GM23338 (cell line): Measurements from ENCODE around the gene MLNR.

Source experiments
- CTCF ChIP-seq, 2 experiments: fragments of 200-600 bp in 1 of 2; sonication (generic) in 1 of 2; conservative IDR thresholded peaks; 2 replicates each; pipeline versions ENCODE4 v1.5.1 to v1.6.1; 2016 to 2017; ENCODE audit warnings: antibody characterized with exemption in 2 of 2, low read depth in 2 of 2, mild to moderate bottlenecking in 2 of 2, moderate library complexity in 1 of 2
- ETS1 ChIP-seq: IDR thresholded peaks from 2 replicates; pipeline ENCODE4 v1.6.1; 2016; ENCODE audit warnings: antibody characterized with exemption
- EZH2 ChIP-seq: fragments of 200-600 bp; sonication (generic); IDR thresholded peaks from one replicate; pipeline ENCODE4 v1.8.0; 2017; ENCODE audit warnings: antibody characterized with exemption, mild to moderate bottlenecking, low read depth; ENCODE audit not compliant: unreplicated experiment
- EZH2phosphoT487 ChIP-seq: fragments of 200-600 bp; sonication (generic); IDR thresholded peaks from one replicate; pipeline ENCODE4 v1.8.1; 2018; ENCODE audit warnings: antibody characterized with exemption; ENCODE audit not compliant: unreplicated experiment
- JUNB ChIP-seq: IDR thresholded peaks from one replicate; pipeline ENCODE4 v1.6.1; 2016; ENCODE audit warnings: antibody characterized with exemption; ENCODE audit not compliant: unreplicated experiment
- POLR2AphosphoS5 ChIP-seq: IDR thresholded peaks from 2 replicates; pipeline ENCODE4 v1.6.1; 2016; ENCODE audit warnings: antibody characterized with exemption, low read depth
- ZNF462 ChIP-seq: fragments of 250-450 bp; sonication (Bioruptor Pico); IDR thresholded peaks from 2 replicates; pipeline ENCODE4 v1.5.0; 2020; ENCODE audit warnings: mild to moderate bottlenecking, moderate library complexity
- TF ChIP-seq, protein P1 (sequence below): IDR thresholded peaks from one replicate; pipeline ENCODE4 v1.6.1; 2018; ENCODE audit warnings: antibody characterized with exemption; ENCODE audit not compliant: unreplicated experiment

DNA sequence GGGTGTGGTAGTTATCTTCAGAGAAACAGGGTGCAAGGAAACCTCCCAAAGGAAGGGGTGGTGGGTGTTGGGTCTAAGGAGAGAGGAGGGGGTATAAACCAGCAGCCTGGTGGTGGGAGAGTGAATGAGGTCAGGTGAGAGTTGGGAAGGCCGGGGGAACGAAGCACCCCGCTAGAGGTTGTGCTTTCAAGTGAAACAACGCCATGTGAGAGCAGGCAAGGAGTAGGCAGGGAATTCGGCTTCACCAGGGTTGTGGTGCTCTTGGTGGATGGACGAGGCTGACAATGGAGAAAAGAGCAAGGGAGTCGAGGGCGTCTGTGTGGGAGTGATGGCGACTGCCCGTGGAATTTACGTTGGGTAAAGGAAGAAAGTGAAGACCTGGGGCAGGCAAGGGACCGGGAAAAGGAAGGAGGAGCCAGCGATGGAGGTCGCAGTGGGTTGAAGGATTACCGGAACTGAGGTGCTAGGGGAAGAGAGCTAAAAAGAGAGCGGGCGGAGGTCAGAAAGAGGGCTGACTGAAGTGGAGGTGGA is 2.1 kb upstream of the MLNR start:
- TF ChIP-seq CTCF (conservative IDR thresholded peaks at IDR 0.05; ENCODE audit: low read depth in 2 of 2) (no peak), POLR2AphosphoS5 (no peak), ZNF462 (CRISPR knock-in tag) (no peak), EZH2 (no peak), JUNB (no peak), EZH2phosphoT487 (no peak), ETS1 (no peak)
- TF ChIP-seq, protein P1, sequence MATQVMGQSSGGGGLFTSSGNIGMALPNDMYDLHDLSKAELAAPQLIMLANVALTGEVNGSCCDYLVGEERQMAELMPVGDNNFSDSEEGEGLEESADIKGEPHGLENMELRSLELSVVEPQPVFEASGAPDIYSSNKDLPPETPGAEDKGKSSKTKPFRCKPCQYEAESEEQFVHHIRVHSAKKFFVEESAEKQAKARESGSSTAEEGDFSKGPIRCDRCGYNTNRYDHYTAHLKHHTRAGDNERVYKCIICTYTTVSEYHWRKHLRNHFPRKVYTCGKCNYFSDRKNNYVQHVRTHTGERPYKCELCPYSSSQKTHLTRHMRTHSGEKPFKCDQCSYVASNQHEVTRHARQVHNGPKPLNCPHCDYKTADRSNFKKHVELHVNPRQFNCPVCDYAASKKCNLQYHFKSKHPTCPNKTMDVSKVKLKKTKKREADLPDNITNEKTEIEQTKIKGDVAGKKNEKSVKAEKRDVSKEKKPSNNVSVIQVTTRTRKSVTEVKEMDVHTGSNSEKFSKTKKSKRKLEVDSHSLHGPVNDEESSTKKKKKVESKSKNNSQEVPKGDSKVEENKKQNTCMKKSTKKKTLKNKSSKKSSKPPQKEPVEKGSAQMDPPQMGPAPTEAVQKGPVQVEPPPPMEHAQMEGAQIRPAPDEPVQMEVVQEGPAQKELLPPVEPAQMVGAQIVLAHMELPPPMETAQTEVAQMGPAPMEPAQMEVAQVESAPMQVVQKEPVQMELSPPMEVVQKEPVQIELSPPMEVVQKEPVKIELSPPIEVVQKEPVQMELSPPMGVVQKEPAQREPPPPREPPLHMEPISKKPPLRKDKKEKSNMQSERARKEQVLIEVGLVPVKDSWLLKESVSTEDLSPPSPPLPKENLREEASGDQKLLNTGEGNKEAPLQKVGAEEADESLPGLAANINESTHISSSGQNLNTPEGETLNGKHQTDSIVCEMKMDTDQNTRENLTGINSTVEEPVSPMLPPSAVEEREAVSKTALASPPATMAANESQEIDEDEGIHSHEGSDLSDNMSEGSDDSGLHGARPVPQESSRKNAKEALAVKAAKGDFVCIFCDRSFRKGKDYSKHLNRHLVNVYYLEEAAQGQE = no peak
